Neural progenitor cell (in vitro differentiated cells): ENCODE measurements around the gene FARP1.

Source experiments
- CTCF ChIP-seq: fragments of 200-600 bp; sonication (generic); IDR thresholded peaks from 2 replicates; pipeline ENCODE4 v1.5.1; 2017; ENCODE audit warnings: antibody characterized with exemption, mild to moderate bottlenecking
- EZH2 ChIP-seq: fragments of 200-600 bp; sonication (generic); IDR thresholded peaks from 2 replicates; pipeline ENCODE4 v1.6.1; 2017; ENCODE audit warnings: antibody characterized with exemption, mild to moderate bottlenecking, moderate library complexity

DNA sequence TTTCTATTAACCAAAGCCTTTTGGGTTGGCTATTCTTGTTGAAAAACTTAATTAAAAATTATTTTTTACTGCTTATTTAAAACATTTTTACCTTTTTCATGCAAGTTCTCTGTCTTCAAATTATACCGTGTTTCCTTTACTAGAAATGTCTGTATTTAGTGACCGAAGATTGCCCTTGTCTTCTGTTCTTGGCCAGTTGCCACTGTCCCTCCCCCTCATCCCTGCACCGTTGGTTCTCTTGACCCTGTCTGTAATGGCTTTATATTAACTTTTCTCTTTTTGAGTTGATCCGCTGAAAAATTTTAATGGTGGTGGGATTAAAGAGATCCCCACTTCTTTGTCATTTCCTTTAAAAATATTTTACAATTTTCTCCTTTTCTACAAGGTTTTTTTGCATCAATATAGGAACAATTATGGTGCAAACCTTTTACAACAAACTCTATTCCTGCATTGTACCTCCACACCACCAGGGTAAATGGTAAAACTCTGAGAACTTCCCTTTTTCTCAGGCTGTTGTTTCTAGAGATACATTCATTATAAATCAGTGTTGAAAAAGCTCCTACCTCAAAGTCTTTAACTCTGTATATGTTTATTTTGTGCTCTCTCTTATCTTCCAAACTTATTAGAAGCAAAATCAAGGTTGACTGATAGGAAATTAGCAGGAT is 47.1 kb downstream of the FARP1 start:
- TF ChIP-seq CTCF (no peak), EZH2 (no peak)
